Cardiac atrium fibroblast (primary cell): ENCODE measurements around the gene TMEM120A. TPM values are rescaled to one million over a fixed set of nuclear protein-coding genes. Genes with fewer than 3 reads are reported as not detected.

Experiments
- total RNA-seq: library from RNA; depleted of rRNA; stranded (reverse); fragments of >200 nt; gene quantifications from 2 replicates; pipeline ENCODE4 v1.2.3, GENCODE V29; 2015

The TMEM120A gene
- 14.4 and 17.9 TPM in 2 replicates for total RNA-seq

GRCh38 chr7:75994388-75995051, at the start of gene TMEM120A:
TMEM120A (minus strand) TSS chr7:75994595; CDS start chr7:75994570, 25 bp downstream.

Other genes with a start within 250 kb of the TMEM120A start
- not detected in 2 replicates for gene CCL26, start 222.4 kb downstream of the TMEM120A start, total RNA-seq
- not detected in 2 replicates for gene CCL24, start 180.8 kb downstream of the TMEM120A start, total RNA-seq
- gene RHBDD2, start 115.6 kb downstream of the TMEM120A start, total RNA-seq, result 42.1 and 48.3 TPM in 2 replicates
- gene POR, start 79.4 kb downstream of the TMEM120A start, total RNA-seq, result 67.0 and 68.5 TPM in 2 replicates
- gene STYXL1, start 53.4 kb upstream of the TMEM120A start, total RNA-seq, result 39.7 and 60.3 TPM in 2 replicates
- 66.4 and 86.8 TPM in 2 replicates for gene MDH2, start 53.5 kb upstream of the TMEM120A start, total RNA-seq
- 3.1 and 4.7 TPM in 2 replicates for gene SRRM3, start 207.3 kb upstream of the TMEM120A start, total RNA-seq